ENCODE measurements around the gene BTNL8.

DNA sequence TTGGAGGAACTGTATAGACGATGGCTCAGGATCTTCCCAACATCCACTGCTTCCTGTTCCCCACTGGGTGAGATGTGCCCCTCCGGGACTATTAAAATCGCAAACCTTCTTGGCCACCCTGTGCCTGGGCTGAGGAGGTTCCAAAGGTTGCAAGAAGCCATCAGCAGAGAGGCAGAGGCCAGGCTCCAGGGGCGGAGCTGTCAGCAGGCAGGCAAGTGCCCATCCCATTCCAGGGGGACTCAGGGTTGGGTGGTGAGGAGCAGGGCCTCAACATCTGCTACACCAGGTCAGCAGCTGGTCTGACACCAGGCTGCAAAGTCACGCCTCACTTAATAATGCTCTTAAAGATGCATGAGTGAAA, 91.9 kb downstream of the BTNL8 start:
- no peak for TF ChIP-seq EZH2 (IDR thresholded peaks at IDR 0.05; ENCODE audit: insufficient read depth, poor library complexity, severe bottlenecking)
- no peak for TF ChIP-seq EZH2phosphoT487 (IDR thresholded peaks at IDR 0.05; ENCODE audit: insufficient read depth, low read depth)
